ENCODE data around the gene FBXL17.

The FBXL17 gene

DNA sequence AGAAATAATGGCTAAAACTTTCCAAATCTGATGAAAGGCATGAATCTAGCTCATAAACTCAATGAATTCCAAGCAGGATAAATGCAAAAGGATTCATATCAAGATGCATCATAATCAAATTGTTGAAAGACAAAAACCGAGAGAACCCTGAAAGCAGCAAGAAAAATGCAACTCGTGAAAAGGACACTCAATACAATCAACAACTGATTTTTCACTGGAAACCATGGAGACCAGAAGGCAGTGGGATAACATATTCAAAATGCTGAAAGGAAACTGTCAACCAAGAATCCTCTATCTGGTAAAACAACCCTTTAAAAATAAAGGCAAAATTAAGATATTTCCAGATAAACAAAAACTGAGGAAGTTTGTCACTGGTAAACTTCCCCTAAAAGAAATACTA is 9.5 kb downstream of the FBXL17 start:
- no peak for DNase-seq

DNA sequence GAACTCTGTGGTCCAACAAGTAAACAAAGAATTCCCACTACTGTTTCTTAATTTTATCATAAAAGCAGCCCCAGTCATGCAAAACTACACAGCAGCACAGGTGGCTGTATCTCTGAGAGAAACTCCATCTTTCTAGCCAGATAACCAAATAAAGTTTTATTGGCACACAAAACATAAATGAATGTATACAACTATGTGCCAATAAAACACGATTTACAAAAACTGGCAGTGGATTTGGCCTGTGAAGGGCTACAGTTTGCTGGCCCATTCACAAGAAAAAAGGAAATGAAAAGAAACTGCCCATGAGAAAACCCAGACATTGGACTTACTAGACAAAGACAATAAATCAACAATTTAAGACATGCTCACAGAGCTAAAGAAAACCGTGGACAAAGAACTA is 10.6 kb downstream of the FBXL17 start:
- no peak for DNase-seq

DNA sequence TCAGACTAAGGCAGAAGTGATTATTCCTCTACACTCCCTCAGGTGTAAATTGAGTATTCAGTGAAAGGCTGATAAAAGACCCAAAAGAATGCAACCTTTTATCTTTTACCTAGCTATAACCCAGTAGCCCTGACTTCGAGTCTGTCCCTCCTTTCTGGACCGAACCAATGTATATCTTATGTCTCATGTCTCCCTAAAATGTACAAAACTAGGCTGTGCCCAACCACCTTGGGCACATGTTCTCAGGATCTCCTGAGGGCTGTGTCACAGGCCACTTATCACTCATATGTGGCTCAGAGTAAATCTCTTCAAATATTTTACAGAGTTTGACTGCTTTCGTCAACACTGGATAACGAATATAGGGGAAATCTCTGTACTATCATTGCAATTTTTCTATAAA is 12.7 kb downstream of the FBXL17 start:
- DNase-seq = no peak

DNA sequence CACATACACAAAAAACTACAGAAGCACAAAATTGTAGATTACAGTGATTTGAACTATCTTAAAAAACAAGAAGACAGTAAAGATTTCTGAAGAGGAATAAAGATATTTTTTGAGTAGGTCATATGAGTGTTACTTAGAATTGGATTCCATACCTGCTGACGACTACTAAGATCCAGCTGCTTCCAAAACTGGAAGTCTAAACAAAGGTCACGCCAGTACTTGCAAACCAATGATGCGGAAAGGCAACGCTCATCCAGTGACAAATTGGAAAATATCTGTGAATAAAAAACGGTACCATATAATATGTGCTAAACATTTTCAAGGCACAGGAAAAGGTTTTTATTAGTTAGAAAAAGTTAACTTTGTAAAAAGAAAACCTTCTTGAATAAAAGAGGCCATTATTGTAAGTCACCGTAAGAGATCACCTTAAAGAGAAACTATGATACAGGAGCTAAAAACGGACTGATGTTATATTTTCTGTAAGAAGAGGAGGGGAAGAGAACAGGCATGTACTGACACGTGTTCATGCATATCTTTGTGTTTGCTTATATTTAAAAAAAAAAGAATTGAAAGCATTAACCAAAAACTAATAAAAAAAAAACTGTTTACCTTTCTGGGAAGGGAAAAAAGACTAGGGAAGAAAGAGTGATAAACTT is 14.1 kb downstream of the FBXL17 start:
- DNase-seq = no peak

DNA sequence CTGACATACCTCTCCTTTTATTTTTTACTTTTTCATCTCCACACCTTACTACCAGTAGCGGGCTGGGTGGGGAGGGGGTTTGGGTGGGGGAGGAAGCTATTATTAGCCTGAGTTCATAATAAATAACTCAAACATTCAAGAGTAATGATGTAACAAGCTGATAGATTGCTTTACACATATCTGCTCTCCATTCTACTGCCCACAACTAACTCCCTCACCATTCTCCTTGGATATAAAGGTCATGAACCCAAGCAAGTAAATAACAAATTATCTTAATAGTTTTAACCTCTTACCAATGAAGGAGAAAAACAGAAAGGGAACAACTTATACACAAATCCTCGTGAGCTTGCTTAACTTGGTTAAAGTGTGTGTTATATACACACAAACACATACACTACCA is 15.4 kb downstream of the FBXL17 start:
- DNase-seq = no peak

DNA sequence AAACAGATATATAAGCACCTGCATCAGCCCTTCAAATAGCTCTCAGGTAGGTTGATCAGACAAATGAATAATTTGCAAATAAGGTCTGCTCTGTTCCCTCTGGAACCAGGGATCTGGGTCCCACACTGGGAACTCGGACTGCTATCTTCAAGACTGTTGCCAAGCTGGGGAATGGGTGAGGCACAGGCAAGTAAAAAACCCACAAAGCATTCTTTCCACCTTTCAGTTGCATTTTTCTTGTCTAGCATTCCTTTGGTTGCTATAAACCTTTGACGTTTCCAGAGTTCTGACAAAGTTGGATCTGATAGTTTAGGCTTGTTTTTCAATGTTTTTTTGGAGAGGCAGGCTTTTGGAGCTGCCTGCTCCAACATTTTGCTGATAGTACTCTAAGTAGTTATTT is 20.1 kb downstream of the FBXL17 start:
- DNase-seq = no peak

DNA sequence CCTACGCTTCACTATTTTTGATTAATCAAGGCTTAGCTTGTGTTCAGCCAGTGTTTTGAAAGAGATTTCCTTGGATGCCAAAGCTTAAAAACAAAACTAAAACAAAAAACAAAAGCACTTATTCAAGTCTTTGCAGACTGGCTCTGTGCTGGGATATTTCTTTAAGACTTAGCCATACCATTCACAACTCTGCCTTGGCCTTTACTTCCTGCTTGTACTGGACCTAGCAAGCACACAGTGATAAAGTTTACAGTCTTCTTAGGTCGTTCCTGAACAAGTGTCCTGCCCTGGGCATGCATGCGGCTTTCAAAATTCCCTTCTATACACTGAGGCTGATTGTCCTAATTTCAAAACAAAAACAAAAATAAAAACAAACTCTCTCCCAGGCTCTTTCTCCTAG is 20.7 kb downstream of the FBXL17 start:
- no peak for DNase-seq

DNA sequence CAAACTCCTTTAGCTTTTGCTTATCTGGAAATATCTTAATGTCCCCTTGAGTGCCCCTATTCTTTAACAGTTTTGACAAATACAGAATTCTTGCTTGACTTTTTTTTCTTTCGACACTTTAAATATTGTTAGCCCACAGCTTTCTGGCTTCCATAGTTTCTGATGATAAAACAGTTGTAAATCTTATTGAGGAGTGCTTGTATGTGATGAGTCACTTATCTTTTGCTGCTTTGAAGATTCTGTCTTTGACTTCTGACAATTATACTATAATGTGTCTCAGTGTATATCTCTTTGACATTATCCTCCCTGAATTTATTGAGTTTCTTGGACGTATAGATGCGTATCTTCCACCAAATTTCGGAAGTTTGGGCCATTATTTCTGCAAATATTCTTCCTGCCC is 21.6 kb downstream of the FBXL17 start:
- DNase-seq = no peak

DNA sequence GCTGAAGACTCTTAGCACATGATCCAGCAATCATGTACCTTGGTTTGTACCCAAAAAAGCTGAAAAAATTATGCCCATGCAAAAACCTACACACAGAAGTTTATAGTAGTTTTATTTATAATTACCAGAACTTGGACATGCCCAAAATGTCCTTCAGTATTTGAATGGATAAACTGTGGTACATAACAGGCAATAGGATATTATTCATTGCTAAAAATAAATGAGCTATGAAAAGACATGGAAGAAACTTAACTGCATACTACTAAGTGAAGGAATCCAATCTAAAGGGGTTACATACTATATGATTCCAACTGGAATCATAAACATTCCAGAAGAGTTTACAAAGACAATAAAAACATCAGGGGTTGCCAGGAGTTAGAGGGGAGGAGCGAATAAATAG is 25.6 kb downstream of the FBXL17 start:
- no peak for DNase-seq

DNA sequence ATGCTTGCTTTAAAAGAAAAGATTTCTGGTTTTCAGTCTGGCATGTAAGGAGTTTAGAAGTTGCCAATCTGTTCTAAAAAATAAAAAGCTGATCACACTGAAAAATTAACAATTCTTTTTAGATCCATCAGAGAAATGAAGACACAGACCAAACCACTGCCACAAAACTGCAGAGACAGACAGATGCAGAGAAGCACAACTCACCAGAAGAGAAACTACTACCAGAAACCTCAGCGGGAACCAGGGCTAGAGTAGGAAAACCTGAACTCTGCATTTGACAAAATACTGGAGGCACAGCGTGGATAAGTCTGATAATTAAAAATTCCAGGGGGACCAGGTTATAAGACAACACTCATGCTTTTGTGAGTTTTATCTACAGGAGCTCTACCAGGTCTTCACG is 28.8 kb downstream of the FBXL17 start:
- DNase-seq = no peak

DNA sequence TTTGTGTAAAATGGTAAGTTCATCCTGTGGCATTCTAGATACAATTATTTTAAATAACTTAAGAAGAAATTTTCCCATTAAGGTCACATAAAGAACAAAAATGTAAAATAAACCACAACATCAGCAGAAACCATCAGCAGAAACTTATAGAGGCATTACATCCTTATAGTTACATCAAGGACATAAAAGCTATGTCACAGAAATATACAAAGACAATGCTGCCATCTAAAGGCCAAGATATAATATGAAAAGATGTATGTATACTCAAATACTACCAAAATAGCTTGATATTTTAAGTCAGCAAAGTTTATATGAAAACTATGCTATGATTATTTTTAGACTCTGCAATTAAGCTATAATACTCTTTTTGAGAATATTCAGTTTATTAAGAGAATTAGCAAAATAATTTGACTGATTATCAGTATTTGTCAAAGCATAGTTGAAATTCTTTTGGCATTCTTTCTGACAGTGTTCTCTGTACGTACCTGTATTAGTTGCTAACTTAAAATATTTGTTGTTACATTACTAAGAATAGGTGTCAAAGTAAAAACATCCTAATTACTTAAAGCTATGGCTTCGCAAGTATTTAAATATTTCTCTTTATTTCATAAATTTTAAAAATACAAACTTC is 36.2 kb downstream of the FBXL17 start:
- no peak for DNase-seq

DNA sequence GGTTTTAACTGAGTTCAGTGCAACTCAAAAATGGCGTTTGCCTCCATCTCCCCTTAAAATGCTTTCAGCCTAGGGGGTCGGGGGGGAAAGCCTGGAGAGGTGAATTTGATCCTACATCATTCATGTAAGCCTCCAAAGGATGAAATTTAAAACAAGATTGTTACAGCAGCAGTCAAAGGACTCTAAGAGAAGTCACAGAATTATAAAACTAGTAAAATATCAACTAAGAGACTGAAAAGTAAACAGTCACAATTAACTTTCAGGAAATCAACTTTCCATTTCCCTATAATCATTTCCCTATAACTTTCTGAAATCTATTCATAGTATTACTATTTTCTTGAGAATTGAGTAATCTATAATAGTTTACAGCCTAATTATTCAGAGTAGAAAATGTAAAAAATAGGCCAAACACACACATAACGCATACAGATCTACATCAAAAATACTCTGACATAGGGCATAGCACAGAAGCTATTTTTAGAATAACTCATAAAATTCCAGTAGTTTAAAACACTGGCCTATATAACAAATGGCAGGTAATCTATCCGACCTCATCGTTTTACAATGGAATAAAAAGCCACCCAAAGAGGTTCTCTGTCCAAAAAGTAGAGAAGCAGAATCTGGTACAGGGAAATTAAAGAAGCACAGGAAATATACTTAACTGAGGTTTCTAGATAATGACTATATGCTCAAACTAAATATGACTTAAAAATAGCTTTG is 37.6 kb downstream of the FBXL17 start:
- no peak for DNase-seq

DNA sequence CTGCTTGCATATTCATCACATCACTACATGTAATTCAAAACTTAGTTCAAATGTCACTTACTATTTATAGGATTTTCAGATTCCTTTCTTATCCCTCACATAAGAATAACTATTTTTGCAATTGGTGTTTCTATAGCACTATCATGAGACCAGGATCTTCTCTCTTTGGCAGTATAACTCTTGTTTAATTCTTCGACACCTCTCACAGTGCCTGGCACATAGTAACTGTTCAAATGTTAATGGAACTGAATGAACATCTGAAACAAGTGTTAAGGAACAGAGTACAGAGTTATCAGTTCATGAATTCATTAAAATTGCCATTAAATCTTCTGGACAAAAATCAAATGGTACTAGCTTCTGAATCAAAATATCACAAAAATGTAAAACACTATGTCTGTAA is 40.0 kb downstream of the FBXL17 start:
- no peak for DNase-seq

DNA sequence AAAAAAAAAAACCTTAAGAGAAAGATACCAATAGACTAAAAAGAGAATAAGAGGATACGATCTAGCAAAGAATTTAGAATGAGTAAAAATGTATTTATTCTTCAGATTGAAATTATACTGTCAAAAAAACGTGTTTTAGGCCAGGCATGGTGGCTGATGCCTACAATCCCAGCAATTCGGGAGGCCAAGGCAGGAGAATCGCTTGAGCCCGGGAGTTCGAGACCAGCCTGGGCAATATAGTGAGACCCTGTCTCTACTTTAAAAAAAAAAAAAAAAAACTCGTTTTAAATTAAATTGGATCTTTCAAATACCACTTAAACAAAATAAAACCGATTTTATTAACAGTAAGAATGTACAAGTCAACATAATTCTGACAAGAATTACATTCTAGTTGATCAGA is 41.8 kb downstream of the FBXL17 start:
- no peak for DNase-seq

DNA sequence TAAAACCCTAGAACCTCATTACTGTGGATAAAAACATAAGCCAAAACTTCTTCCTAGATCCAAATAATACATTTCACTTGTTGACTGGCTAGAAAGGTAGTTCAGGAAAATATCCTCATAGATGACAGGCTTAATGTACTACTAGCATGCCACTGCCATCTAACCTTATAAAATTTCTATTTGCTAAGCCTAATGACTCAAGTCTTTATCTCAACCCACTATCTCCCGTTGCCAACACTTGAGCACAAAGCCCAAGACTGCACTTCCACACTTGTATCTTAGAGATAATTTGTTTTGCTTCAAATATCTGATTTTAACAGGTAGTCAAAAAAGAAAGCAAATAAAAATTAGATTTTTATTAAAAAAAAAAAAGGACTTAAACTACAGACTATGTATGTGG is 42.7 kb downstream of the FBXL17 start:
- no peak for DNase-seq

DNA sequence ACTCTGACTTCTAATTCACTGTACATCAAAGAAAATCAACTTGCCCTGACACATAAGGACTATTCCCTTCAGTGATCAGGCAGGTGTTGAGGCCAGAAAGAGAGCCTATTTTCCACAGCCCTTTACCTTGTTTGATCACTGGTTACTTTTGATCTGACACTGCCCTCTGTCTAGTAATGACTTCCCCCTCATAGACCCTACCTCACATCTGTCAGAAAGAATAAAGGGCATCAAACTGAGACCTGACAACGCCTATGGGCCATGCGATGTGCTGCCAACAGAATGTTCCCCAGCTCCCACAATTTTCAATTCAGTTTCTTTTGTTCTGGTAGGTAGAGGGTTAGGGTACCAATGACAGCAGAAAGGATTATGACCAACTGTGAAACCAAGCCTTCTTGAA is 47.7 kb downstream of the FBXL17 start:
- no peak for DNase-seq

DNA sequence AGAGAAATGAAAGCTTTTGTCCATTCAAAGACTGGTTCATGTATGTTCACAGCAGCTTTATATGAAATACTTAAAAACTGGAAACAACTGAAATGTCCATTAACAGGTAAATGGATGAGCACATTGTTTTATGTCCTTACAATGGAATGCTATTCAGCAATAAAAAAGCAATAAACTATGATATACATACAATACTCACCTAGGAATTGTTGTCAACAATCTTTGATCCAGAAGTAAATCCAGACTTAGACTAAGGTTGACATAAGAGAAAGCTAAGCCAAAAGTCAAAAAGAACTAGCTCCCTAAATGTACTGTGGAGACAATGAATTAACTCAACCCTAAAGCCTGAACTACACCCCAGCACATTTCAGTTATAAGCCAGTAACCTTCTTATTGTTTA is 54.9 kb downstream of the FBXL17 start:
- no peak for DNase-seq

DNA sequence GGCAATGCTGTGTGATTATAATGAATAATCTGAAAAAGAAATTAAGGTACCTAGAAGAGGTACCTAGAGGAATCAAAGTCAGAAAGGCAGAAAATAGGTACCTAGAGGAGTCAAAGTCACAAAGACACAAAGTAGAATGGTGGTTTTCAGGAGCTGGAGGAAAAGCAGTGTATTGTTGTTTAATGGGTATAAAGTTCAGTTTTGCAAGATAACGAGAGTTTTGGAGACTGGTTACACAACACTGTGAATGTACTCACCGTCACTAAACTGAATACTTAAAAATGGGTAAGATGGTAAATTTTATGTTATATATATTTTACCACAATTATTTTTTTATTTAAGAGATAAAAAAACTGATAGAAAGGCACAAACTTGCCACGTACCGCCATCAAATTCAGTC is 57.0 kb downstream of the FBXL17 start:
- no peak for DNase-seq

DNA sequence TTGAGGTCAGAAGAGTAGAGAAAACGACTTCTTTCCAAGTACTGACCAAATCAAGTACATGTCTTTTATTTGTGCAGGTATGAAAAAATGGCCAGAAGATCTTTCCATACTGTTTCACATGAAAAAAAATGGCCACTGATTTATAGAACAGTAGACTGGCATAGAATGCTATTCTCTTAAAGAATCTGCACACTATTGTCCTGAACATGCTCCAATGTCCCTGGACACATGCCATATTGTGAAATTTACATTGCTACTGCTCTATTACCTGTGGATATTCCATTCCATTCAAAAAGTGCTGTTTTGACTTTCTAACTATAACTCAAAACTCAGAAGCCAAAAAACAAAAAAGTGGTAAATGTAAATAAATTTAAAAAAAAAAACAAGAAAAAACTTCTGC is 60.6 kb downstream of the FBXL17 start:
- no peak for DNase-seq

DNA sequence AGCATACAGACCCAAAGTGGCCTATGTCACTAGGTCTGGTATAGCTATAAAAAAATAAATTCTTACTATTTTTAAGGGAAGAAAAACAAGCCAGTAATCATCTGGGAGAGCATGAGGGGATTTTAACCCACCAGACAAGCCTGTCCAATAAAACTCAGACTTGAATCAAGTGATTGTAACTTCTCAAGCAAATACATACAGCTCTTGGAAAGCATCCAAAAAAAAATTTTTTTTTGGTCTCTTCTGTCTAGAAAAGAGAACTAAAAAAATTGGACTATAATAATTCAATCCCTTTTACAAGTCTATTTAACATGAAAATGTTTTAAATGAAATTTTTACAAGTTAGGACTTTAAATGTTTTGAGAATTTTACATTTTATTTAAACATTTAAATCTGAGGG is 61.7 kb downstream of the FBXL17 start:
- DNase-seq = no peak

DNA sequence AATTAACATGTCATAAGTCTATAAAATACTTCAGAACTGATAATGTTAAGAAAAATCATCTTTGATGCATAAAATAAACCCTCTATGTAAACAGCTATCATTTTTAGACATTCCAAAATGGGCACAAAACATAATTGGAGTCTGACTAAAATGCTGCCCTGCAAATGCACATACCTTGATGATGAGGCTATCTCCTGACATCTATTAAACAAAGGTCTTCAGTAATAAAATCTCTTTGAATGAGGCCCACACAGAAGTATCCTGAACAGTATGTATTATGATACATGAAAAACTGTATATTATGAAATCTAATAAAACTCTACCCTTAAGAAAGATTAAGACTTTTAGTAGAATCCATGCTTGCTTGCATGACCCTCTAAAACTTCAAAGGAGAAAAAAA is 66.1 kb downstream of the FBXL17 start:
- no peak for DNase-seq

DNA sequence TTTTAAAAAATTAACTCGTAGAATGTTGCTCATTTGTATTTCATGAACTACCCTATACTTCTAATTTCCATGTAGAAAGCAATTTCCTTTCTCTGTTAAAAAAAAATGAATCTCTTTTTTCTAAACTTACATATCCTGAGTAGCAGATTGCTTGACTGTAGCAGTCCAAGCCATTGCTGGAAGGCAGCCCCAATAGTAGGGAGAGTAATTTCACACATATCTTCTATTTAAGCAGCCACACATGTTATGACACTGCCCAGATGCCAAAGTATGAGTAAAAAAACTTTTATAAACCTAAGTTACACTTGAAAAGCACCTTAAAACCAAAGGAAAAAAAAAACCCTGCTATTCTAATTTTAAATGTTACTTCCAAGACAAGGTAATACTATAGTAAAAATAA is 69.6 kb downstream of the FBXL17 start:
- DNase-seq = no peak

DNA sequence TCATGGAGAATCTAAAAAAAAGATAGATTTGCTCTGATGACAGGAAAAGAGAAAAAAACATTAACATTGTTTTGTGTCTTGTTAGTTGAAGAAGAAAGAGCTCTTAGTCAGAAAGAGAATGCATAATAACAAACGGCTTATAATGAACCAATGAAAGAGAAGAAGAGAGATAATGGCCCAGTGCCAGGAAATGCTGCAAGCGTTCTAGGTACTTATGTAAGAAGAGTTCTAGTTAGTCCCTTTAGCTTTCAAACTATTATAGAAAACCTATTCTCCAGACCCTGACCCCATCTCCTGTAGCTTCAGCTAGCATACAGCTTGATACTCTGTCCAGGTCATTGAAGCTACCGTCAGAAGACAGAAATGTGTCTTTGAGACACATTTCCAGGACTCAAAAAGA is 70.2 kb downstream of the FBXL17 start:
- no peak for DNase-seq

DNA sequence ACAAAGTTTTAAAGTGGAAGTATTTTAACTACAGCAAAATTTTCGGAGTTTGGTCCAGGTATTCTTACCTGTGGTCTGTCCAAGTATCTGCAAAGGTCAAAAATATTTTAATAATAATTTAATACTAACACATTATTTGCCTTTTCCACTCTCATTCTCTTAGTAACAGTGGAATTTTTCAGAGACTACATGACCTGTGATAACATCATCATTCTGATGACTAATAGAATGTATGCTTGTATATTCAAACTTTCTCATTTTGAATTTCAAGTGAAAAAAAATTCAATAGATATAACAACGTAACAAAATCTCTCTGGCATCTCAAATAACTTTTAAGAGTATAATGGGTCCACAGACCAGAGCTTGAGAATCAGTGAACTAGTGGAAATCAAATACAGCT is 78.3 kb downstream of the FBXL17 start:
- no peak for DNase-seq

DNA sequence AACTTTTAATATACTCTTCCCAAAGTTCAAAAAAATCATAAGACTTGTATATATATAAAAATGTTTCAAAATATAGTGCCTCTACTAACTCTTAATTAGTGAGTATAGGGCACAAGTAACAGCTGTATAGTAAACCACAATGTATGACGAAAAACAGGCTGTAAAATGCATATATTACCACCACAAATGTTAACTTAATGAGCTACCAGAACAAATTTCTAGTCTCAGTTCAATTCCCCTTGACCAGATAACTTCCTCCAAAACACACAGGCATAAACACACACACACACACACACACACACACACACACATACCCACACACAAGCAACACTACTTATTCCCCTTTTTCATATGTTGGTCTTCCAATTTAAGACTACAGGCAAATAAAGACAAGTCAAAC is 78.8 kb downstream of the FBXL17 start:
- no peak for DNase-seq
